Esophagus muscularis mucosa (tissue), 3 donors: ENCODE results near the gene PLXDC2.

Experiments used
- CTCF ChIP-seq, 3 experiments: fragments of 200-600 bp in 2 of 3; fragments of 450-650 bp in 1 of 3; sonication (generic) in 2 of 3; IDR thresholded peaks; one replicate each; pipeline ENCODE4 v1.5.1; 2017 to 2019; ENCODE audit warnings: antibody characterized with exemption in 3 of 3, mild to moderate bottlenecking in 2 of 3, moderate library complexity in 1 of 3
- POLR2A ChIP-seq: fragments of 450-650 bp; IDR thresholded peaks from one replicate; pipeline ENCODE4 v1.6.1; 2017; ENCODE audit warnings: antibody characterized with exemption, moderate library complexity, mild to moderate bottlenecking, low read depth
- POLR2AphosphoS5 ChIP-seq, 2 donors: sonication (generic); formaldehyde crosslinking; IDR thresholded peaks; one replicate each; pipeline ENCODE4 v1.6.1; 2017; ENCODE audit warnings: antibody characterized with exemption in 2 of 2

- TF ChIP-seq CTCF (IDR thresholded peaks at IDR 0.05) (no peak), POLR2A (no peak), POLR2AphosphoS5 (IDR thresholded peaks at IDR 0.05) (no peak)
These were observed 218.5 kb downstream of the PLXDC2 start for GRCh38 chr10:20034732-20035131.
